SK-N-SH (cell line): ENCODE measurements around the gene PRMT2. TPM values are rescaled to one million over a fixed set of nuclear protein-coding genes. Genes with fewer than 3 reads are reported as not detected.

Source experiments
- CTCF ChIA-PET: fragments of 300-600, 350-600 bp; formaldehyde crosslinking; extraction: SDS; loops from one replicate; lab custom pipeline; 2021; lab: Yijun Ruan, JAX
- POLR2A ChIA-PET: fragments of 350-600 bp; sonication (Branson Sonifier 250); formaldehyde crosslinking; extraction: SDS; loops from one replicate; lab custom pipeline; 2020; ENCODE audit warnings: antibody characterized with exemption, inconsistent platforms; lab: Yijun Ruan, JAX
- DNase-seq: peaks from one replicate; pipeline ENCODE4 v3.0.0; 2012
- H2AFZ ChIP-seq: fragments of 200-600 bp; sonication (generic); 2 replicates; pipeline ENCODE4 v1.8.1; 2016; ENCODE audit warnings: antibody characterized with exemption, mild to moderate bottlenecking, low read depth
- H3F3A ChIP-seq: fragments of 200-600 bp; sonication (generic); replicated peaks from 2 replicates; pipeline ENCODE3; 2016; ENCODE audit warnings: antibody characterized with exemption, mild to moderate bottlenecking; ENCODE audit not compliant: insufficient read depth
- H3K27ac ChIP-seq, 2 experiments: fragments of 200-500 bp in 1 of 2; fragments of 200-600 bp in 1 of 2; sonication (Bioruptor generic) in 1 of 2; sonication (generic), shearing (Covaris generic) in 1 of 2; 2 replicates each; pipeline versions ENCODE4 v1.5.1 to v1.6.1; 2014 to 2016; ENCODE audit warnings: low read depth in 2 of 2, inconsistent platforms in 1 of 2, low read length in 1 of 2, mild to moderate bottlenecking in 1 of 2, mixed read lengths in 1 of 2
- H3K27me3 ChIP-seq: fragments of 200-600 bp; sonication (generic), shearing (Covaris generic); 2 replicates; pipeline ENCODE4 v1.6.1; 2016; ENCODE audit warnings: mixed run types; ENCODE audit not compliant: insufficient read depth
- H3K36me3 ChIP-seq, 2 experiments: fragments of 200-500 bp in 1 of 2; fragments of 200-600 bp in 1 of 2; sonication (Bioruptor generic) in 1 of 2; sonication (generic) in 1 of 2; replicated peaks in 1 of 2; 2 replicates each; pipeline versions ENCODE3 to v1.5.1; 2014 to 2016; ENCODE audit warnings: low read length in 1 of 2, mild to moderate bottlenecking in 1 of 2; ENCODE audit not compliant: insufficient read depth in 2 of 2, control insufficient read depth in 1 of 2
- H3K4me1 ChIP-seq, 2 experiments: fragments of 200-500 bp in 1 of 2; fragments of 200-600 bp in 1 of 2; sonication (Bioruptor generic) in 1 of 2; sonication (generic), shearing (Covaris generic) in 1 of 2; 2 replicates each; pipeline versions ENCODE4 v1.5.1 to v1.6.1; 2014 to 2016; ENCODE audit warnings: low read depth in 1 of 2, low read length in 1 of 2, mixed run types in 1 of 2; ENCODE audit not compliant: insufficient read depth in 2 of 2, control insufficient read depth in 1 of 2
- H3K4me2 ChIP-seq: fragments of 200-600 bp; sonication (generic), shearing (Covaris generic); 2 replicates; pipeline ENCODE4 v1.6.1; 2017; ENCODE audit warnings: mixed run types
- H3K4me3 ChIP-seq, 2 experiments: fragments of 200-500 bp in 1 of 2; fragments of 200-600 bp in 1 of 2; sonication (Bioruptor generic) in 1 of 2; sonication (generic), shearing (Covaris generic) in 1 of 2; 2 replicates each; pipeline versions ENCODE4 v1.5.1 to v1.8.1; 2014 to 2016; ENCODE audit warnings: low read depth in 2 of 2, inconsistent platforms in 1 of 2, low read length in 1 of 2, mild to moderate bottlenecking in 1 of 2, mixed read lengths in 1 of 2, moderate library complexity in 1 of 2
- H3K79me2 ChIP-seq: fragments of 200-600 bp; sonication (generic); 2 replicates; pipeline ENCODE4 v1.8.1; 2017; ENCODE audit warnings: mild to moderate bottlenecking; ENCODE audit not compliant: insufficient read depth
- H3K9ac ChIP-seq: fragments of 200-600 bp; sonication (generic); 2 replicates; pipeline ENCODE4 v1.6.1; 2017; ENCODE audit warnings: mixed run types
- H3K9me2 ChIP-seq: fragments of 200-600 bp; sonication (generic); 2 replicates; pipeline ENCODE4 v1.6.1; 2017; ENCODE audit warnings: mixed run types
- H3K9me3 ChIP-seq: fragments of 200-600 bp; sonication (generic); 2 replicates; pipeline ENCODE4 v1.6.1; 2017; ENCODE audit warnings: mixed run types, mild to moderate bottlenecking, moderate library complexity
- H4K20me1 ChIP-seq: fragments of 200-600 bp; sonication (generic); 2 replicates; pipeline ENCODE4 v1.6.1; 2017; ENCODE audit warnings: mild to moderate bottlenecking, mixed run types; ENCODE audit not compliant: insufficient read depth
- CTCF ChIP-seq: fragments of 200-600 bp; sonication (generic); IDR thresholded peaks from 2 replicates; pipeline ENCODE4 v1.6.1; 2017; ENCODE audit warnings: antibody characterized with exemption, mild to moderate bottlenecking, moderate library complexity
- ELF1 ChIP-seq: IDR thresholded peaks from 2 replicates; pipeline ENCODE4 v1.4.0; 2012
- FOXJ3 ChIP-seq: sonication (generic); formaldehyde crosslinking; IDR thresholded peaks from 2 replicates; pipeline ENCODE4 v1.5.1; 2020; ENCODE audit warnings: mild to moderate bottlenecking, missing genetic modification reagents
- FOXM1 ChIP-seq: IDR thresholded peaks from 2 replicates; pipeline ENCODE4 v1.4.0; 2012; ENCODE audit warnings: low read depth, mild to moderate bottlenecking
- GABPA ChIP-seq: IDR thresholded peaks from 2 replicates; pipeline ENCODE4 v1.4.0; 2012; ENCODE audit warnings: low read depth, mild to moderate bottlenecking
- IRF3 ChIP-seq: fragments of 150-350 bp; IDR thresholded peaks from 2 replicates; pipeline ENCODE4 v1.6.1; 2016; ENCODE audit warnings: mild to moderate bottlenecking, low read depth, low read length
- MEF2A ChIP-seq: IDR thresholded peaks from 2 replicates; pipeline ENCODE4 v1.4.0; 2012; ENCODE audit warnings: low read depth, borderline replicate concordance
- MXI1 ChIP-seq: IDR thresholded peaks from 2 replicates; pipeline ENCODE4 v1.6.1; 2012; ENCODE audit warnings: mild to moderate bottlenecking, low read depth, low read length, improper control_type of control experiment
- NFIC ChIP-seq: IDR thresholded peaks from 2 replicates; pipeline ENCODE4 v1.4.0; 2012; ENCODE audit warnings: borderline replicate concordance
- PBX3 ChIP-seq: IDR thresholded peaks from 2 replicates; pipeline ENCODE4; 2012
- POLR2AphosphoS5 ChIP-seq: IDR thresholded peaks from 2 replicates; pipeline ENCODE4 v1.6.1; 2012; ENCODE audit warnings: low read depth, low read length
- RAD21 ChIP-seq: IDR thresholded peaks from 2 replicates; pipeline ENCODE4 v1.6.1; 2012; ENCODE audit warnings: mild to moderate bottlenecking, low read length
- REST ChIP-seq: IDR thresholded peaks from 2 replicates; pipeline ENCODE4 v1.6.1; 2012; ENCODE audit warnings: mild to moderate bottlenecking, low read depth, low read length, moderate library complexity
- RXRA ChIP-seq: IDR thresholded peaks from 2 replicates; pipeline ENCODE4 v1.4.0; 2012; ENCODE audit warnings: low read depth, mild to moderate bottlenecking, borderline replicate concordance
- SIN3A ChIP-seq: IDR thresholded peaks from 2 replicates; pipeline ENCODE4 v1.6.1; 2012; ENCODE audit warnings: low read depth, mild to moderate bottlenecking, low read length, moderate library complexity, borderline replicate concordance
- TAF1 ChIP-seq: IDR thresholded peaks from 2 replicates; pipeline ENCODE4 v1.6.1; 2012; ENCODE audit warnings: low read depth, mild to moderate bottlenecking, low read length, moderate library complexity, borderline replicate concordance
- TEAD4 ChIP-seq: IDR thresholded peaks from 2 replicates; pipeline ENCODE4 v1.4.0; 2012; ENCODE audit warnings: mild to moderate bottlenecking, borderline replicate concordance; ENCODE audit not compliant: insufficient read depth
- WGBS: methylation state at CpG from one replicate; pipeline ENCODE4 v1.1.6; 2017; ENCODE audit warnings: low lambda C conversion rate; 5-methylcytosine and 5-hydroxymethylcytosine counted together
- polyA plus RNA-seq, 3 experiments: library from polyadenylated mRNA; depleted of rRNA; stranded (reverse); fragments of >200 nt; gene quantifications; 2 replicates each; pipeline ENCODE4 v1.2.3, GENCODE V29; 2012

Gene PRMT2
- polyA plus RNA-seq, 1 of the 3 experiments (the other 2 are of a cell fraction) = 278 TPM

GRCh38 chr21:46656820-46657219, 21.3 kb downstream of the PRMT2 start:
- Histone ChIP-seq H3F3A (peaks cover 3% of the 10 kb centered on the region), H2AFZ (no peak overlapping the region), H3K4me1 (no peaks in the 10 kb centered on the region; a peak in 1 of 4 replicates), H3K4me2 (no peak overlapping the region), H3K9me2 (no peaks in the 10 kb centered on the region), H4K20me1 (no peaks in the 10 kb centered on the region), H3K27me3 (no peaks in the 10 kb centered on the region), H3K9me3 (peaks cover 16% of the 10 kb centered on the region), H3K36me3 (peaks cover 68 to 71% of the 10 kb centered on the region in 2 experiments), H3K79me2 (no peaks in the 10 kb centered on the region)
- CTCF ChIA-PET = no interaction called here
- WGBS = 95% methylated on average over 1 of the region's 1 CpG
- DNase-seq = no peak
- TF ChIP-seq PBX3 (no peak), IRF3 (no peak), MXI1 (no peak), ELF1 (no peak), GABPA (no peak), POLR2AphosphoS5 (no peak), RAD21 (no peak), REST (no peak), SIN3A (no peak), MEF2A (no peak)
- TF ChIP-seq, all 33 proteins: peak for 0
- Histone ChIP-seq H3K9ac (no peak overlapping the region), H3K4me3 (no peak overlapping the region), H3K27ac (no peak overlapping the region)
- POLR2A ChIA-PET = no interaction called here

GRCh38 chr21:46660505-46660904, 25.0 kb downstream of the PRMT2 start:
- Histone ChIP-seq H3F3A (peaks cover 10% of the 10 kb centered on the region), H3K4me2 (no peak overlapping the region), H3K9ac (no peak overlapping the region), H4K20me1 (no peaks in the 10 kb centered on the region), H3K4me1 (no peaks in the 10 kb centered on the region; a peak in 1 of 4 replicates), H3K27ac (no peak overlapping the region), H3K27me3 (no peaks in the 10 kb centered on the region), H2AFZ (no peak overlapping the region), H3K9me3 (peaks cover under 1% of the 10 kb centered on the region), H3K9me2 (no peaks in the 10 kb centered on the region), H3K79me2 (no peaks in the 10 kb centered on the region), H3K4me3 (no peak overlapping the region), H3K36me3 (peaks cover 43 to 46% of the 10 kb centered on the region in 2 experiments)
- ChIA-PET POLR2A (no interaction called here), CTCF (no interaction called here)
- WGBS = 100% methylated on average over 5 of the region's 8 CpGs
- DNase-seq = no peak
- TF ChIP-seq PBX3 = no peak
- TF ChIP-seq FOXJ3 (CRISPR knock-in tag) = no peak
- no peak for TF ChIP-seq NFIC
- TF ChIP-seq RAD21 = no peak
- no peak for TF ChIP-seq IRF3
- no peak for TF ChIP-seq FOXM1
- TF ChIP-seq TAF1 = no peak
- no peak for TF ChIP-seq CTCF
- TF ChIP-seq TEAD4 = no peak
- no peak for TF ChIP-seq RXRA
- TF ChIP-seq MEF2A = no peak
